NCI-H1694 treated with DMSO at 0.1 percent for 48 hours (cell line): ENCODE results near the gene LMX1B.
A peak's percentile ranks its signal among the peaks of the same experiment; 100 is the strongest.

ENCODE experiments used
- DNase-seq: peaks from one replicate; lab custom pipeline; 2025; lab: John Stamatoyannopoulos, UW

LMX1B gene

DNA sequence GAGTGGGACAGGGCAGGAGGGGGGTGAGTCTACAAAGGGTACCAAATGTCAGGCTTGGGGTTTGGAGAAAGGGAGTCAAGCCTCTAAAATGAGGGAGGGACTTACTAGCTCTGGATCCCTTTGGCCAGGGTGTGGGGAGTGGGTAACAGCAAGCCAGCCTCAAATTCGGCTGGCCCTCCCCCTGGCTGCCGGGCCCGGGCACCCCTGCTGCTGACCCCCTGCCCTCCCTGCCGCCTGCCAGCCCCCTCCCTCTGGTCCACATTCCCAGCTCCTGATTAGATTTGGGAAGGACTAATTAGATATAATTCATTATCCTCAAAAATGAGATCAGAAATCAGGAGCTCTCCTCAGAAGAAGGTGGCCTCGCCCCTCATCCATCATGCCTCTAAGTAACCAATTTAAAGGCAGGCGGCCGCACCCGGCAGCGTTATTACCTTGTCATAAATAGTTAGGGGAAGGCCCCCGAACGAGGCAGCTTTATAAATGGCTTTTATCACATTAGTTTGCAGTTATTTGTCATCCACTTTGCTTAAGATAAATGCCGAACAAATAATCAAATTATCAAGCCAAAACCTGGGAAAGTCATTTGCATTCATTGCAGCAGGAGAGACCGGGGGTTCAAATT is 44.6 kb downstream of the LMX1B start:
- DNase-seq: no peak

DNA sequence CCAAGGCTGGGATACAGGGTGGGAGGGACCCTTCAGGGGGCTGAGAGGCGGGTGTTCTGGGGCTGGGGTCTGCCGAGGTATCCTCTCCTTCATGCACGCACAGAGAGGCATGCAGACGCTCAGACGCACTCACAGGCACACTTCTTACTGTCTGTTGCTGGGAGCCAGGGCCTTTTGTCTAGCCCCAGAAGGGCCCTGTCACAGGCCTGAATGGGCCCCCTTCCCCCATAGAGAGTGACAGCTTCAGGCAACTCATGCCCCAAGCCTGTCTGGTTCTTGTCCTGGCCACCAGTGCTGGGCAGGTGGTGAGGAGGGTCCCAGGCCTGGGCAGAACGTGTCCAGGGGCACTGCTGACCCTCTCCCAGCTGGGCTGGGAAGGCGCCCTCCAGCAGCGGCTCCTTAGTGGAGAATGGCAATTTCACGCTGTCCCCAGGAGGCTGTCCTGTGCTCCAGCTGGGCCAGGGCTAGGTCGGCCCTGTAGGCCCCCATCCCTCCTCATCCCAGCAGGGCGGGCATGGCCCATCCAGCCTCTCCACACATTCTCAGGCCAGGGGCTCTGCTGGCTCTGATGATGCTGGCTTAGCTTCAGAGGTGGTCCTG is 45.3 kb downstream of the LMX1B start:
- no peak for DNase-seq

DNA sequence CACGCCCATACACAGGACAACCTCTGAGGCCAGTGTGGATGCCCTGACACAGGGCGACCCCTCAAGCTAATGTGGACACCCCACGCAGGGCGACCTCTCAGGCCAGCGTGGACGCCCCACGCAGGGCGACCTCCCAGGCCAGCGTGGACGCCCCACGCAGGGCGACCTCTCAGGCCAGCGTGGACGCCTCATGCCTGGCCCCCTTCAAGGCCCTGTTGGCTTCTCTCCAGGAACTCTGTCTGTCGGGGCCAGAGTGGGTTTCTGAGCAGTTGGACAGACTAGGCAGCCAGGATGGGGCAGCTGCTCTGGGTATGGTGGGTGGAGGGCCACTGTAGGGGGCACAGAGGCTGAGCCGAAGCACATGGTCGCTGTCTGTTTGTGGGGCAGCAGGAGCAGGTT is 47.4 kb downstream of the LMX1B start:
- DNase-seq: no peak

DNA sequence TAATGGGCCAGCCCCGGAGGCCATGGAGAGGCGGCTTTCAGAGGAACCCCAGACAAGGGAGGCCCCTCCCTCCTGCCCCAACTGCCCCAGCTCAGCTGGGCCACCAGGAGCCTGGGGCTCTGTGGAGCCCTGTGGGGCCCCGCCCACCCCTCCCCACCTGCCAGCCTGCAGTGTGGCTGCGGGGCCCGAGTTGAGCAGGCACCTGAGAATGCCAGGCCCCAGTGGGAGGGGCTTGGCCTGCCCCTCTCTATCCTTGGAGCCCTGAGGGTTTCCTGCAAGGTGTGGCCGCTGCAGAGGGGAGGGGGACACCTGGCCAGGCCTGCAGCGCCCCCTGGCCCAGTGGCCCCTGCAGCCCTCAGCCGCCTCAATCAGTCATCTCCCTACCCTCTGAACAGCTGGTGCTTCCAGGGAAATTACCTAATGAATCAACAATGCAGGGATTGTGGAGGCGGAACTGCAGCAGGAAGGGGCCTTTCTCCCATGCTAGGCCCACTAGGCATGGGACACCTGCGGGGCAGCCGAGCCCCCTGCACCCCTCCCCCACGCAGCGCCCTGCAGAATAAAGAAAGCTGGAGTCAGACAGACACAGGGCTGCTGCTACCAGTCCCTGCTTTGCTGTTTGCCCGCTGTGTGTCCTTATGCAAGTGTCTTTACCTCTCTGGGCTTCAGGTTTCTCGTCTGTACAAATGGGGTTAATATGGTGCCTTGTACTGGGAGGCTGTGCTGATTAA is 48.0 kb downstream of the LMX1B start:
- DNase-seq: peak; percentile 41

DNA sequence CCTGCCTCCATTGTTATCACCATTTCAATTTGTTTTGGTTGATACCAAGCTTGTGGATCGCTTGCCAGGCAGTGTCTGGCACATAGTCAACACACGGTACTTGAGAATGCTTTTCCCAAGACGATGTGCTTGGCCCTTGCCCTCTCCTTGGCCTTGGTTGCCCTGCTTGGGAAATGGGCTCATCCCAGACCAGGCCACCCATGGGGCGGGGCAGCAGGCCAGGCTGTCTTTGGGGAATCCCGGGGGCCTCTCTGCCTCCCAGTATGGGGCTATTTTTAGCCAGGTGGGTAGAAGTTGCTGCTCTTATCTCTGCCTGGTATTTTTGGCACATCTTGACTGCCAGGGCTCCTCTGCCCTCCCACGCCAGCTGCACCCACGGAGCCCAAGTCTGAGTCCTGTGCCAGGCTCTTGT is 49.9 kb downstream of the LMX1B start:
- DNase-seq: no peak

DNA sequence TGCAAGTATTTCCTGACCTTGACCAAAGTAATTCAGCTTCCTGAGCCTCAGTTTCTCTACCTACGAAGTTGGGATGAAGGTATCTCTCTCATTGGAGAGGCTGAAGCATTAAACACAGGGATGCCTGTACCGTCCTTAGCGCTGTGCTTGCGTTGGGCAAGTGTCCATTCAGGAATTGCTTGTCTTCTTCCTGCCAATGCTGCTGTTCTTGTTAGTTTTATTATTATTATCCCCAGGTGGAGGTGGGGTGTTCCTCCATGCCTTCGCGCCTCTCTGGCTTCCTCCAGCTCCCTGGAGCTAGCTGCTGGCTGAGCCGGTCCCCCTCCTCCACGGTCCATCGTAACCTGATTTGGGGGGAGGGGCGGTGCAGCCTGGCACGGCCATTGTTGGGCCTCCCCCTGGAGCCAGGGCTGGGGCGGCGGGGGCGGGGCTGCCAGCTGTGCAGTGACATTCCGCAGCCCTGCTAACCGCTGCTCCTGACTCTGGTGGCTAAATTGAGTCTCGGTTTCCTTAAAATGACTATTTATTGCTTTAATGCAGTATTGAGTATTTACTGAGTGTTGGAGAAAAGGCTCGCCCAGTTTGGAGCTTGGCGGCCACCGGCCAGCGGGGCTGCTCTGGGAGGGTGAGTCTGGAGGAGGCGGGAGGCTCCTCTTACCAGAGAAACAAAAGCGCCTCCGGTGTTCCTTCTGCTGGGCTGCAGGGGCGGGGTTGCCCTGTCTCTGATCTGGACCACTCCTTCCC is 51.3 kb downstream of the LMX1B start:
- DNase-seq: no peak

DNA sequence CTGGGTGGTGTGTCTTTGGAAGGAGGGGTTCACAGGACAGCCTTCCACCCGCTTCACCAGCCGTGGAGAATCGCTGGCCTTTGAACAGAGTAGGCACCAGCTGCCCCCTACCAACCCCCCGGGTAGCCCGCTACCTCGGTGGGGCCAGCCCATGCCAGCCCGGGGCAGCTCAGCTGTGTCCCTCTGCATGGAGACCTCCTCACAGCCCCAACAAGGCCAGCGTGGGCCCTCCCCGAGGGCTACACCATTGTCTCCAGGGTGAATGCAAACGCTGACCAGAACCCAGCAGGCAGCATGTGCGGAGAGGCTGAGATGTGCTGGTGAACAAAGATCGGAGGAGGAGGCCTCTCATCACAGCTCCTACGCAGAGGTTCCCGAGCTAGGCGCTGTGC is 51.9 kb downstream of the LMX1B start:
- no peak for DNase-seq

DNA sequence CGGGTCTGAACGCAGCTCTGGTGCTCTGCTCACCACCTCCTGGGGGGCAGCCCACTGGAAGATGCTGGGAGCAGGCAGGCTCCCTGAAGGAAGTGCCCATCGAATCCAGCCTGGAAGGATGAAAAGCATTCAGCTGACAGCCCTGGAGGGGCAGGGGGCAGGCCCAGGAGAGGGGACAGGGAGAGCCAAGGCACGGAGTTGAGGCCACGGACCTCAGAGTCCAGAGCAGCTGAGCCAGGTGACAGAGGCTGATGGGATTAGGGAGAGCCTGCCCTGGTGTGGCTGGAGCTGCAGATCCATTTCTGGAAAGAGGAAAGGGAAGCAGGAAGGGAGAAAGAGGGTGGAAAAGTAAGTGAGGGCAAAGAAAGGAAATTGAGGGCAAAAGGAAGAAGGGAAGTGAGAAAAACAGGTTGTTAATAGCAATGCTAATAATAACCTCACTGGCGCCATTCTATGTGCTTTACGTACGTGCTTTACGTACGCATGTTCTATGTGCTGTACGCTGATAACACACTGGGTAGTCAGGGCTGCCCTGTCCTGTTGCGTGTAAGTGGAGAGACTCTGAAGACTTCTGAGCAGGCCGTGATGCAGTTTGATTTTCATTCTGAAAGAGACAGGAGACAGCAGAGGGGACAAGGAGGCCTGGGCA is 52.6 kb downstream of the LMX1B start:
- no peak for DNase-seq

DNA sequence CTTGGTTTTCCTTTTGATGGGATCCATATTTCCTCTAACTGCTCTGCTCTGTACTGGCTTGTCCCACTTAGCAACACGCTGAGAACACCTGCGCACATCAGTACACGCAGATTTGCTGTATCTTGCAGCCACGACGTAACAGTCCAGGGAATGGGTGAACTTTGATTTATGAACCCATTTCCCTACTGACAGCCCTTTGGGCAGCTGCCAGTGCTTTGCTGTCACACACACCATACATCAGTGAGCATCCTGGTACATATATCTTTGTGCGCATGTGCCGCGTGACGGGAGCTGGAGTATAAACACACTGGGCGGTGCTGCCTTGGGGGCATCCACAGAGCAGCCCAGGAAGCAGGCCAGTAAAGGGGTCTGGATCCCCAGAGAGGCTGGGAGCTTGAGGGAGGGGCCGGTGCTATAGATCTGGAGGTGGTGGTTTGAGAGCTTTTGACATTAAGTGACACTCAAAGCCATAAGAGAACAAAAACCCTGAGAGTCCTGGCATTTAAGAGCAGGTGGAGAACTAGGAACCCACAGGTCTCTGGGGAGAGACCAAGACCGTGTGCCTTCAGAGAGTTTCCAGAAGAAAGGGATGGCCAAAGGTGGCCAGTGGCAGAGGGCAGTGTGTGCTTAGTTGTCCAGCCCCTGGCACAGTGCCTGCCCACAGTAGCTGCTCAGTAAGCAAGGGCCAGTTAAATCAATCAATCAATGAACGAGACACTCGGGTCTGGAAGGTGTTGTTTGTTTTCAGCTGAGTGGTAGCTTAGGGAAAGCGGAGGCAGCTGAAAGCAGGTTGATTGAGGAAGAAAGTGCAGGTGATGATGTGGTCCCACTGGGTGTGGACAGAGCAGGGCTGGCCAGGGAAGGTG is 53.7 kb downstream of the LMX1B start:
- peak; percentile 12 for DNase-seq

DNA sequence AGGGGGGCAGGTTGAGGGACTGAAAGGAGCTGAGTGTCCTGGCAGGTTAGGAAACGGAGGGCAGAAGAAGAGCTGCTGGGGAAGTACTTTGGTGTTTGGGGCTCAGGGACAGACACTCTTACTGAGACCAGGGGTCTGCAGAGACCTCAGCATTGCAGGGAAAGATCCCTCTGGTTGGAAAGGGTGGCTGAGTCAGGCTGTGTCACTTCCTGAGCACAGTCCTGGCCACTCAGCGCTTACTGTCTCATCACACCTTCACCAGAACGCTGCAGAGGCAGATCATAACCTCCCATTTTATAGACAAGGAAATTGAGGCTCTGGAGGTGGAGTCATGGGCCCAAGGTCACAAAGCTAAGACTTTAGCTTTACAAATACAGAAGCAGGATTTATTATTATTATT is 54.3 kb downstream of the LMX1B start:
- no peak for DNase-seq

DNA sequence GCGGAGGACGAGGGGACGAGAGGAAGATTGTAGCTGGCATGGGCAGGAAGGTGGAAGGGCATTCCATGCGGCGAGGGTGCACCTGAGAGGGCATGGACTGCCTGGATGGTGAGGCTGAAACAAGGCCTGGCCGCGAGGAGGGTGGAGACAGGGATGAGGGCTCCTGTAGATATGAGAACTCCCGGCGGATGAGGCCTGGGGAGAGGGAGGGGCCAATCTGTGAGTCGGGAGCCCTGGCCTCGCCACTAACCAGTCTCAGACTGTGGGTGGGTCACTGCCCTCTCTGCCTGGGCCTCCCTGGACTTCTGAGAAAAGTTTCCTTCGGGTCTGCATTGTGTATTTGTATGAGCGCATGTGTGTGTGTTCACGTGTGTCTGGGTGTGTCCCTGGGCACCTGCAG is 55.4 kb downstream of the LMX1B start:
- no peak for DNase-seq

DNA sequence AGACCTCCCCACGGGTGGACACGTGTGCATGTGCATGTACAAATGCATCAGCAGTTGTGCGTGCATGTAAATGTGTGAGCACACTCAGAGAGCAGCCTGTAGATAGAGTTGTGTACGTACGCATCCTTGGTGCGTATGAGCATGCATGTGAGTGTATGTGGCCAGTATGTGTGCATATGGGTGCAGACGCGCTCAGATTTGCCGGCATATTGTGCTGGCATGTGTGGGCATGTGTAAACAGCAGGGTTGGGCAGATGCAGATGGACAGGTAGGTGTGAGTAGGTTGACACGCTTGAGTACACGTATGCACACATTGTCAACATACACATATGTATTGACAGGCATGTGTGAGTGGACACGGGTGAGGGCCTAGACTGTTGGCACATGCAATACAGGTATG is 56.5 kb downstream of the LMX1B start:
- DNase-seq: no peak

DNA sequence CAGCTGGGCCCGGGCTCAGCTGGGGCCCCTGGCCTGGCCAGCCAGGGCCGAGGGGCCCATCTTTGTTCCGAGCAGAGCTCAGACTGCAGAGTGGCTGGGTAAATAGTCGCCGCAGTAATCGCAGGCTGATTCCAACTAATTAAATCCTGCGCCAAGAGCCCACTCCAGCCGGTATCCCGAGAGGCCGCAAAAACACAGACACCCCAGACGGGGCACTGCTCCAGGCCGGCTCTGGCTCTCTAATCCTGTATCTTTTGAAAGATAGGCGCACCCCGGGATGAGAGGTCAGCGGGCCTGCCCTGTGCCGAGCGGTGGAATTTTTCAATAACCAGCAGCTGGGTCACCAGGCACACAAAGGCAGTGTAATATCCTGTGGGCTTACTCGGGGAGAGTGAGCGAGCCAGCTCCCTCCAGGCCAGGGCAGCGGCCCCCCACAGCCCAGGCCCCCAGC is 57.7 kb downstream of the LMX1B start:
- DNase-seq: no peak

DNA sequence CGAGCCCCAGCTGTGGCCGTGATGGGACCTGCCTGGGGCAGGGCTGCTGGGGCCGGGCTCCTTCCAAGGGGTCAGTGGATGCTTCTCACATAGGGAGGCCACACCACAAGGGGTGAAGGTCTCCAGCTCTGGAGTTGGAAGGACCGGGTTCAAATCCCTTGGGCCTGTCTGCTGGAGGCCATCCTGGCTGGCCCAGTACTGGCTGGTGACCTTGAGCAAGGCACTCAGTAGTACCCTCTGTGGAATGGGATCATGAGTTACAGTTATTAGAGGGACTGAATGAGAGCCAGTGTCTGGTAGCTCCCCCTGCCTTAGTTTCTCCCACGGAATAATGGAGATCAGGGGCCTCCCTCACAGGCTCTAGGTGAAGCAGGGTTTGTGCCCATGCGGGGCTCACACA is 58.3 kb downstream of the LMX1B start:
- no peak for DNase-seq

DNA sequence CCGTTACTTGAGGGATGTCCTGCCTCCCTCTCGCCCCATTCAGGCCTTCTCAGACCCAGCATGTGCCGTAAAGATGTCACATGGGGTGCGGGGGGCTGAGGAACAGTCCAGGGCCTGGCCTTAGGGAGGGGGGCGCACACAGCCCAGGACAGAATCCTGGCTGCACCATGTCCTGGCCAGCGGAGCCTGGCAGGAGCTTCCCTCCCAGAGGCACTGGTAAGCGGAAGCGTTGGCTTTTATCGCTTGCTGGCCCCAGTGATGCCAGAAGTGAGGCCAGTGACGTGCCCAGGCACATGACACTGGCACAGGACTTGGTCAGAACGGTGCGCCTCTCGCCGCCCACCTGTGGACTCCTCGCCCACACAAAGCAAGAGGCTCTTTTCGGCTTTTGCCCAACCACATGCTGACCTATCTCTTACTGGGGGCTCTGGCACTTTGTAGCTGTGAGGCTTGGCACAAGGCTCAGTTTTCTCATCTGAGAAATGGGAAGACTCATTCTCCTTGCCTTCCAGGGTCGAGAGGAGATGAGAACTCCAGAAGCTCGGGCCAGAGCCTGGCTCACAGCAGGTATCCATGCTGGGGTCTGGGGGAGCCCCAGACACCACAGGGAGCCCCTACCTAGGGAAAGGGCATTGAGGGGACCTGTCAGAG is 59.0 kb downstream of the LMX1B start:
- no peak for DNase-seq

DNA sequence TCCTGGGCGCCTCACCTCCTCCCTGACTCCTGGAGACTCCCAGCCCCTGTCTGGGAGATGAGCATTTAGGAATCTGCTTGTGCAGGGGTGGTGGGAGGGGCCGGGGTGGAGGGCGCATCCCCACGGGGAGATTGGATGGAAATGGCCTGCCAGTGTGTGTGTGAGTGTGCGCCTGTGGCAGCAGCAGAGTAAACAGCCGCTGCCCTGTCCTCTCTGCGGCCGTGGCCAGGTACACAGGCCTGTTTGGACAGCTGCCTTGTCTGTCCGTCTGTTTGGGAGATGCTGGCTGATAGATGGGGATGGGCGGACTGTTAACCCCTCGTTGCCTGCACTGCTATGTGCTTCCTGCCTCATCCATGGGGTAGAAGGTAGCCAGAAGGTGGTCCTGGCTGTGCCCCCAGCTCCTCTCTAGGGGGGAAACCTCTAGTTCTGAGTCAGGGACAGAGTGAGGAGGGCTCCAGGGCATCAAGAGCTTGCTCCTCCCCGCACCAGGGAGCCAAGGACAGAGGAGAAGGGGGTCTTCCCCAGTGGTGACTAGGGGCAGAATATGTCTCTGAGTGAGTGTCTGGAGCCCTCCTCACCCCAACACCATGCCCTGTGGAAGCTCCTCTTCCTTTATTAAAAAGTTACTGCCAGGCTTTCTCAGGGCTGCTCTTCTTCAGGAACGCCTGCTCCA is 60.1 kb downstream of the LMX1B start:
- no peak for DNase-seq

DNA sequence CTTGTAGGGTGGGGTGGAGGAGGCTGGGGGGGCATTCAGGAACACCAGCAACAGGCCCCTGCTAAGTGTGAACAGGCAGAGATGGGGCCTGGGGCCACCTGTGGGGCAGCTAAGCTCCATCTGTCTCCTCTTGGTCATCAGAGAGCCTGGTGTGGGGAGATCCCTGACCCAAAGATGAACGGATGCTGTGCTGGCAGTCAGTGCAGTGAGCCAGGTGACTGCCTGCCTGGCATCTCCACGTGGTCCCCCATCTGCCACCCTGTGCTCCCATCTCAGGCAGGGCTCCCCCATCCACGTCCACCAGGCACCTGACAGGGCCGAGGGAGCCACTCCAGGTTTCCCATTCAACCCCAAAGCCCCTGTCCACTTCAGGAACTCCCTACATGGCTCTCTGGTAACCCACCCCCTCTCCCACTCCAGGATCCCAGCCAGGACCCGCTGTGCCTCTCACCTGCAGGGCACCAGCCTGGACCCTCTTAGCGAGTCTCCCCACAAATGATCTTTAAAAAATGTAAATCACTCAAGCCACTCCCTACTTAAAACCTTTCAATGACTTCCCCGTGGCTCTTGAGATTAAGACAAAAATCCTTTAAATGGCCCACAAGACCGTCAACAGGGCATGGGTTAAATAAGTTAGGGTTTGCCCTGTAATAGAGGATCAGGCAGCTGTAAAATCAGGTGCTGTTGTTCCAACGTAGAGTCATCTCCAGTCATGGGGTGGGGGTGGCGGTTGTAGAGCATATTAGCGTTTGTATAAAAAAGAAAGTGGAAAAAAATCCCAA is 60.8 kb downstream of the LMX1B start:
- no peak for DNase-seq

DNA sequence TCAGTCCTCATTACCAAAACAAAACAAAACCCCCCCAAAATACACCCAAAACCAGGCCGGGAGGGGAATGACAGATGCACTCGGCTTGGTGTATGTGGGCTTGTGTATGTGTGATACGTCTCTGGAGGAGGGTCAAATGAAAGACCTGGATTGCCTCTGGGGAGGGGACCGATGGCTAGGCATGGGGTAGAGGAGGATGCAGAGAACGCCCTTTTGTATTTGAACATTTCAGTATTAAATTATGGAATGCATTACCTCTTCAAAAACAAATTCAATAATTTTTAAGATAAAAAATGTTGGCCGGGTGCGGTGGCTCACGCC is 61.4 kb downstream of the LMX1B start:
- DNase-seq: no peak

DNA sequence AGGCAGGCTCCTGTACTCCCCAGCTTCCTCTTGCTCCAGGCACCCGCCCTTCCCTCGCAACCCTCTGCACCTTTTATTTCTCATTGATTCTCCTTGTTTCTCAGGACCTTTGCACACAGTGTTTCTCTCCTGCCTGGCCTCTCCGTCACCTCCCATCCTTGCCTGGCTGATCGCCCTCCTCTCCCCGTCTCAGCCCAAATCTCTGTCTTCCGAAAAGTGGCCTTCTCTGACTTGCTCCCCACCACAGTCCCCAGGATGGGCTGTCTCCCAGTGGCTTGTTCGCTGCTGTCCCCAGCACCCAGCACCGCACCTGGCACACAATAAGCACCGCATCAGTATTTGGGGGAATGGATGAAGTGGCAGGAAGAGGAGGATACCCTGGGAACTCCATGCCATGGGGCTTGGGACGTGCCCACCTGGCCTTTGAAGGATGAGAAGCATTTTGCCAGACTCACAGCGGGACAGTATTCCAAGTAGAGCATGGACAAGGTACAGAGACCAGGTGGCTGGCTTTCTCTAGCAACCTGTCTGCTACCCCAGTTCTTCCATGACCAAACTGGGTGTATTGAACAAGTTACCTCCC is 62.5 kb downstream of the LMX1B start:
- DNase-seq: no peak
